GM19372 (cell line): ENCODE data around the gene ATP6V1D.
"Not testable (repeated sequence)": the region's sequence is repeated elsewhere in the genome, so short reads cannot be mapped to it uniquely, and the experiment has no call there.

ENCODE experiments used
- ATAC-seq: cut with Tn5 transposase; IDR thresholded peaks from one replicate; pipeline ENCODE4 v1.9.1; 2021; ENCODE audit warnings: mild to moderate bottlenecking, low read depth, moderate library complexity; ENCODE audit not compliant: unreplicated experiment

The ATP6V1D gene

DNA sequence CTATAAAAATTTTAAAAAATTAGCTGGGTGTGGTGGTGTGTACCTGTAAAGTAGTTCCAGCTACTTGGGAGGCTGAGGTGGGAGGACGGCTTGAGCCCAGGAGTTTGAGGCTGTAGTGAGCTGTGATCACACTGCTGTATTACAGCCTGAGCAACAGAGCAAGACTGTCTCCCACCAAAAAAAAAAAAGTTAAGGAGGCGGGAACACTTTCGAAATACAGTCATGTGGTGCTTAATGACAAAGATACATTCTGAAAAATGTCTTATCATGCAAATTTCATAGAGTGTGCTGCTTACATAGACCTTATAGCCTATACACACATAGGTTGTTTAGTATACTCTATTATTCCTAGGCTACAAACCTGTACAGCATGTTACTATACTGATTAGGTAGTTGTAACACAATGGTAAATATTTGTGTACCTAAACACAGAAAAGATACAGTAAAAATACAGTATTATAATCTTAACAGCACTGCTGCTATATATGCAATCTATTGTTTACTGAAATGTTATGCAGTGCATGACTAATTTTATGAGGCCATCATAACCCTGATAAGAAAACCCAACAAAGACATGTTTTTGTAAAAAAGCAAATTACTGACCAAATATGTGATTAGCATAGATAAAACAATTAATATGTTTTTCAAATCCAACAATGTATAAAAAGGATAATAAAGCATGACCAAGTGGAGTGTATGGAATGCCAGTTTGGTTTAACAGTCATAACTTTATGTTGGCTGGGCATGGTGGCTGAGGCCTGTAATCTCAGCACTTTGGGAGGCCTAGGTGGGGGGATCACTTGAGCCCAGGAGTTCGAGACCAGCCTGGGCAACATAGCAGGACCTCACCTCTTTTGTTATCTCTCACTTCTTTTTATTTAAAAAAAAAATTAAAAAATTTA lies 11.9 kb upstream of the ATP6V1D start:
- no peak for ATAC-seq

GRCh38 chr14:67370830-67371229 lies 11.2 kb upstream of the ATP6V1D start:
- no peak for ATAC-seq

GRCh38 chr14:67365476-67365875 lies 5.9 kb upstream of the ATP6V1D start:
- no peak for ATAC-seq

- ATAC-seq: peak; percentile 14
Measured at GRCh38 chr14:67360470-67361206, 1.0 kb upstream of the ATP6V1D start.

DNA sequence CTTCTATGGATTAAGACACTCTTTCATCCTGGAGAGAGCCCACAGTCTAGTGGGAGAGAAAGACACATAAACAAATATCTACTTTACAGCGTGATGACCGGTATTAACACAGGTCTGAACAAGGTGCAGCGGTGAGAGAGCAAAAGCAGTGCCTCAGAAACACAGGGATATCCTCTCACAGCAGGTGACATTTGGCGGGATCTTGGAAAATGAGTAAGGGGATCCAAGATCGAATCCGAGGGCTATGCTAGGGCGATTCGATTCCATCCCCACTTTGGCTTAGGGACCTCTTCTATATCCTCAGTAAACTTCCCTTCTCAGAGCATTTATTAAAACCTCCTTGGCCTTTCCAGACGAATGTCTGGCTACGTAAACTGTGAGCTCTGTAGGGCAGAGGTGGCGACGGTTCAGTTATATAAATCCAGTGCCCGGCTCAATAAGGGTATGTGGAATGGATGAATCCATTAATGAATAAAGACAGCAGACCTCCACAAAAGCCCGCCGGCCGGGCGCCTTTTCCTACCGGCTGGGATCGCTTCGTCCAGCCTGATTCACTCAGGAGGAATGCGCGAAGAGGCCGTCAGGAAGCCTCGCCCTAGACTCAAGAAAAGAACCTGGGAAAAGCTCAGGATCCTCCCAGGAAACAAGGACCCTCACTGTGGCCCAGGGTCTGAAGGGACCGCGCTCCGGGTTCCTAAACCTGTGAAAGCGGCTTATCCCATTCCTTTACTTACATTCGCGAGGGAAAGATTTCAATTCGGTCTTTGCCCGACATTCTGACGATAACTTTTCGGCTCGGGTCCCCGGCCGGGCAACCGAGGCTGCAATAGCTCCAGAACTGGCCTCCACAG lies 455 bp downstream of the ATP6V1D start:
- no peak for ATAC-seq

DNA sequence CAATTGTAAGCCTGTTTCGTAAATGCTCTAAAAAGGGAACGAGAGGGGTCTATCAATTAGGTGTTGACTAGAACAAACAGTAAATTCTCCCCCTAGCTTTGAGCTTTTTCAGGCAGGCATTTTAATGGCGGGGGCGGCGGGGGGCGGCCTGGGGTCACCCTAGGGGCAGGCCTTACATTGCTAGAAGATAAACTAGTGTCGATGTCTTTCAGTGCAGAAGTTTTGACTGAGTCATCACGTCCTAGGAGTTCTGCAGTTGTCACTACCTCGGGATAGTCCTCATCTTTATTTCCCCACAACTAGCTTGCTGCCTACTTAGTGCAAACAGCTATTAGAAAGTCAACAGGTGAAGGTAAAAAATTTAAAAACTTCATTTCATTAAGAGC lies 1.6 kb downstream of the ATP6V1D start:
- ATAC-seq: no peak

GRCh38 chr14:67357186-67357968 lies 2.2 kb downstream of the ATP6V1D start:
- no peak for ATAC-seq

DNA sequence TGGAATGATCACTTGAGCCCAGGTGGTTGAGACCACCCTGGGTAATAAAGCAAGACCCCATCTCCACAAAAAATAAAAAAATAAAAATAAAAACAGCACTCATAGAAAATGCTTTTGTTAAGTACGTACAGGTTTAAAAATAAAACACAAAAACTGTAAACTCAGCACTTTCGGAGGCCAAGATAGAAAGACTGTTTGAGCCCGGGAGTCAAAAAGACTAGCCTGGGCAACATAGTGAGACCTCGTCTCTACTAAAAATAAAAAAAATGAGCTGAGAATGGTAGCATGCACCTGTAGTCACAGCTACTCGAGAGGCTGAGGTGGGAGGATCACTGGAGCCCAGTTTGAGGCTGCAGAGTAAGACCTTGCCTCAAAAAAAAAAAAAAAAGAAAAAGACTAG lies 7.5 kb downstream of the ATP6V1D start:
- ATAC-seq: no peak

GRCh38 chr14:67345583-67345982 lies 14.0 kb downstream of the ATP6V1D start:
- ATAC-seq: no peak

DNA sequence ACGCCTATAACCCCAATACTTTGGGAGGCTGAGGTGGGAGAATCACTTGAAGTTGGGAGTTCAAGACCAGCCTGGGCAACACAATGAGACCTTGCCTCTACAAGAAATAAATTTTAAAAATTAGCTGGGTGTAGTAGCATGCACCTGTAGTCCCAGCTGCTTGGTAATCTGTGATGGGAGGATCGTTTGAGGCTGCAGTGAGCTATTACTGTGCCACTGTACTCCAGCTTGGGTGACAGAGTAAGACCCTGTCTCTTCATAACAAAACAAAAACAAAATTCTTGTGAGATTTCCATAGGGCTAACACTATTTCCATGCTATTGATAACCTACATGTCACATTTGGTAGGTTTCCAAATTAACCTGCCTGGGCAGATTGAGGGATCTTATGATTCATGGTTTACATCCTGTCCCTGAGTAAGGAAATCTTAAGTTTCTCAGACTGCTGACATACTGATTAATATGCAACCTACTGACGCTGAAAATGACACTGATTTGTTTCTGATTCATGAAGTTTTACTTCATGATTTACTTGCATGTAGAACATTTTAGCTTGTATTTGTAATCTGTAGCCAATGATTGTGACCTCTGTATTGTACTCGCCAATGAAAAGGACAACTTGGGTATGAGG lies 15.9 kb downstream of the ATP6V1D start:
- no peak for ATAC-seq

DNA sequence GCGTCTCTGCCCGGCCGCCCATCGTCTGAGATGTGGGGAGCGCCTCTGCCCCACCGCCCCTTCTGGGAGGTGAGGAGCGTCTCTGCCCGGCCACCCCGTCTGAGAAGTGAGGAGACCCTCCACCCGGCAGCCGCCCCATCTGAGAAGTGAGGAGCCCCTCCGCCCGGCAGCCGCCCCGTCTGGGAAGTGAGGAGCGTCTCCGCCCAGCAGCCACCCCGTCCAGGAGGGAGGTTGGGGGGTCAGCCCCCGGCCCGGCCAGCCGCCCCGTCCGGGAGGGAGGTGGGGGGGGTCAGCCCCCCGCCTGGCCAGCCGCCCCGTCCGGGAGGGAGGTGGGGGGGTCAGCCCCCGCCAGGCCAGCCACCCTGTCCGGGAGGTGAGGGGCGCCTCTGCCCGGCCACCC lies 18.4 kb downstream of the ATP6V1D start:
- not testable (repeated sequence) for ATAC-seq

DNA sequence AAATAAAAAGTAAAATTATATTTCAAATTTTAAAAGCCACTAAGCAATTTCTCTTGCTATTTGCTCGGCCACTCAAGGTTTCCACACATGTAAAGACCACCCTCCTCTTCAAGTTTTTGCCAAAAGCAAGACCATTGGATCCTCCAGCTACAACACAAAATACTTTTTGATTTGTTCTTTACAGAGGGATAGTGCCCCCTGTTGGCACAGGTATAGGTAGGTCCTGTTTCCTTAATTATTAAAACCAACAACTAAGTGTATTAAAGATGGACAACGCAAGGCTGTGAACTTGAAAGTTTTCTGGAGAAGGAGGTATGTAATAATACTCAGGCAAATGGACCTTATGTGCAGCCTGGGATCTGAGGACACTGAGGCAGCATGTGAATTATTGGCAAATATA lies 23.8 kb downstream of the ATP6V1D start:
- no peak for ATAC-seq

- no peak for ATAC-seq
Measured at GRCh38 chr14:67332468-67332867, 27.1 kb downstream of the ATP6V1D start.

GRCh38 chr14:67331368-67332125 lies 28.1 kb downstream of the ATP6V1D start:
- ATAC-seq: no peak

- not testable (repeated sequence) for ATAC-seq
Measured at GRCh38 chr14:67329666-67330065, 29.9 kb downstream of the ATP6V1D start.

- ATAC-seq: no peak
Measured at GRCh38 chr14:67319142-67319541, 40.5 kb downstream of the ATP6V1D start.

DNA sequence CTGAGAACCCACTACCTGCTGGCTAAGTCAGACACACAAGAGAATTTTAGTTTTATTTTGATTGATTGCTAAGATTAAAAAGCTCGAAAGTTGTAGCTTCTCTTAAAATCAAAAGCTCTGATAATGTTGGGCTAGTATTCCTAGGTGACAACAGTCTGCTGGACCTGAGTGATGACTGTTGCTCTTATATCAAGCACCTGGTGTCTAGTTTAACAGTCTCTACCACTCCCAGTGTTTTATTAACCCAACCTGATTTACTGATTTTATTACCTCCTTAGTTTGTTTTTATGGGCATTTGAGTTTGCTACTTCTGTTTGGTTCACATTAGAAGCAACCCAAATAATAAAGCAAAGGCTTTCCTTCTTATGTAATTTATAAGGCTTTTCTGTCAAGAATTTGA lies 41.8 kb downstream of the ATP6V1D start:
- no peak for ATAC-seq

DNA sequence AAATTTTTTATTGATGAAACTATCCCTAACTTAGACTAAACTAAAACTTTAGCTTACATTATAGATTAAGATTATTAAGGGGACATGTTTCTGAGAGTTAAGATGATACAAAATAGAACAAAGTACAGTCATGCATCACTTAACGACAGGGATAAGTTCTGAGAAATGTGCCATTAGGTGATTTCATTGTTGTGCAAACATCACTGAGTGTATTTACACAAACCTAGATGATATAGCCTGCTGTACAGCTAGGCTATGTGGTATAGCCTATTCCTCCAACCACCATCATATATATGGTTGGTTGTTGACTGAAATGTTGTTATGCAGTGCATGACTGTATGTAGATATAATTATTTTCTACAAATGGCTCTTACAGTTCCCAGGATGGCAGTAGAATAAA lies 46.5 kb downstream of the ATP6V1D start:
- ATAC-seq: no peak

- no peak for ATAC-seq
Measured at GRCh38 chr14:67311868-67312267, 47.7 kb downstream of the ATP6V1D start.
